ENCODE measurements around the gene COPS9.

DNA sequence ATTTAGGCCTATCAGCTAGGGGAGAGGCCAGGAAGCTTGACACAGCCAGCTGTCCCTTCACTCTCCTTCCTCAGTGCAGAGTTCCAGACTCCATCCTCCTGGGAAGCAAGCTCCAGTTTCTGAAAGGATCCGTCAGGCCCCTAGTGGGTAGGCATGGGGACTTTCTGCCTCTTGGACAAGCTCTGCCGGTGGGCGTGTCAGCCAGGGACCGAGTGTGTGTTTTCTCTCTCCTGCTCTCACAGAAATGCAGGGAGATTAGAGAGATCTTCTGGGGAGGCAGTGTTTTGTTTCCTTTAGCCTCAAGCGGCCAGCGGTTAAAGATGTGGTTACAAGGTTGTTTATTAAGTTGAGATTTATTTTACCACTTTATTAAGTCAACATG is 34.2 kb upstream of the COPS9 start:
- TF ChIP-seq CTCF (conservative IDR thresholded peaks at IDR 0.05; ENCODE audit: low read depth in 2 of 2) (no peak), POLR2AphosphoS5 (IDR thresholded peaks at IDR 0.05; ENCODE audit: low read depth) (no peak), REST (IDR thresholded peaks at IDR 0.05; ENCODE audit: unreplicated experiment) (no peak), ZNF114 (CRISPR knock-in tag; IDR thresholded peaks at IDR 0.05) (no peak), EZH2phosphoT487 (IDR thresholded peaks at IDR 0.05; ENCODE audit: unreplicated experiment) (no peak), EZH2 (IDR thresholded peaks at IDR 0.05; ENCODE audit: low read depth, unreplicated experiment) (no peak), CREB1 (CRISPR knock-in tag; IDR thresholded peaks at IDR 0.05; ENCODE audit: low read depth) (no peak), ZNF331 (CRISPR knock-in tag; IDR thresholded peaks at IDR 0.05; ENCODE audit: low read depth) (no peak), JUNB (IDR thresholded peaks at IDR 0.05; ENCODE audit: unreplicated experiment) (no peak), NANOG (IDR thresholded peaks at IDR 0.05; ENCODE audit: borderline replicate concordance) (no peak), STAT1 (IDR thresholded peaks at IDR 0.05; ENCODE audit: unreplicated experiment) (no peak)
- TF ChIP-seq, protein P1, sequence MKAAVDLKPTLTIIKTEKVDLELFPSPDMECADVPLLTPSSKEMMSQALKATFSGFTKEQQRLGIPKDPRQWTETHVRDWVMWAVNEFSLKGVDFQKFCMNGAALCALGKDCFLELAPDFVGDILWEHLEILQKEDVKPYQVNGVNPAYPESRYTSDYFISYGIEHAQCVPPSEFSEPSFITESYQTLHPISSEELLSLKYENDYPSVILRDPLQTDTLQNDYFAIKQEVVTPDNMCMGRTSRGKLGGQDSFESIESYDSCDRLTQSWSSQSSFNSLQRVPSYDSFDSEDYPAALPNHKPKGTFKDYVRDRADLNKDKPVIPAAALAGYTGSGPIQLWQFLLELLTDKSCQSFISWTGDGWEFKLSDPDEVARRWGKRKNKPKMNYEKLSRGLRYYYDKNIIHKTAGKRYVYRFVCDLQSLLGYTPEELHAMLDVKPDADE (IDR thresholded peaks at IDR 0.05) = no peak
- TF ChIP-seq, protein P2, sequence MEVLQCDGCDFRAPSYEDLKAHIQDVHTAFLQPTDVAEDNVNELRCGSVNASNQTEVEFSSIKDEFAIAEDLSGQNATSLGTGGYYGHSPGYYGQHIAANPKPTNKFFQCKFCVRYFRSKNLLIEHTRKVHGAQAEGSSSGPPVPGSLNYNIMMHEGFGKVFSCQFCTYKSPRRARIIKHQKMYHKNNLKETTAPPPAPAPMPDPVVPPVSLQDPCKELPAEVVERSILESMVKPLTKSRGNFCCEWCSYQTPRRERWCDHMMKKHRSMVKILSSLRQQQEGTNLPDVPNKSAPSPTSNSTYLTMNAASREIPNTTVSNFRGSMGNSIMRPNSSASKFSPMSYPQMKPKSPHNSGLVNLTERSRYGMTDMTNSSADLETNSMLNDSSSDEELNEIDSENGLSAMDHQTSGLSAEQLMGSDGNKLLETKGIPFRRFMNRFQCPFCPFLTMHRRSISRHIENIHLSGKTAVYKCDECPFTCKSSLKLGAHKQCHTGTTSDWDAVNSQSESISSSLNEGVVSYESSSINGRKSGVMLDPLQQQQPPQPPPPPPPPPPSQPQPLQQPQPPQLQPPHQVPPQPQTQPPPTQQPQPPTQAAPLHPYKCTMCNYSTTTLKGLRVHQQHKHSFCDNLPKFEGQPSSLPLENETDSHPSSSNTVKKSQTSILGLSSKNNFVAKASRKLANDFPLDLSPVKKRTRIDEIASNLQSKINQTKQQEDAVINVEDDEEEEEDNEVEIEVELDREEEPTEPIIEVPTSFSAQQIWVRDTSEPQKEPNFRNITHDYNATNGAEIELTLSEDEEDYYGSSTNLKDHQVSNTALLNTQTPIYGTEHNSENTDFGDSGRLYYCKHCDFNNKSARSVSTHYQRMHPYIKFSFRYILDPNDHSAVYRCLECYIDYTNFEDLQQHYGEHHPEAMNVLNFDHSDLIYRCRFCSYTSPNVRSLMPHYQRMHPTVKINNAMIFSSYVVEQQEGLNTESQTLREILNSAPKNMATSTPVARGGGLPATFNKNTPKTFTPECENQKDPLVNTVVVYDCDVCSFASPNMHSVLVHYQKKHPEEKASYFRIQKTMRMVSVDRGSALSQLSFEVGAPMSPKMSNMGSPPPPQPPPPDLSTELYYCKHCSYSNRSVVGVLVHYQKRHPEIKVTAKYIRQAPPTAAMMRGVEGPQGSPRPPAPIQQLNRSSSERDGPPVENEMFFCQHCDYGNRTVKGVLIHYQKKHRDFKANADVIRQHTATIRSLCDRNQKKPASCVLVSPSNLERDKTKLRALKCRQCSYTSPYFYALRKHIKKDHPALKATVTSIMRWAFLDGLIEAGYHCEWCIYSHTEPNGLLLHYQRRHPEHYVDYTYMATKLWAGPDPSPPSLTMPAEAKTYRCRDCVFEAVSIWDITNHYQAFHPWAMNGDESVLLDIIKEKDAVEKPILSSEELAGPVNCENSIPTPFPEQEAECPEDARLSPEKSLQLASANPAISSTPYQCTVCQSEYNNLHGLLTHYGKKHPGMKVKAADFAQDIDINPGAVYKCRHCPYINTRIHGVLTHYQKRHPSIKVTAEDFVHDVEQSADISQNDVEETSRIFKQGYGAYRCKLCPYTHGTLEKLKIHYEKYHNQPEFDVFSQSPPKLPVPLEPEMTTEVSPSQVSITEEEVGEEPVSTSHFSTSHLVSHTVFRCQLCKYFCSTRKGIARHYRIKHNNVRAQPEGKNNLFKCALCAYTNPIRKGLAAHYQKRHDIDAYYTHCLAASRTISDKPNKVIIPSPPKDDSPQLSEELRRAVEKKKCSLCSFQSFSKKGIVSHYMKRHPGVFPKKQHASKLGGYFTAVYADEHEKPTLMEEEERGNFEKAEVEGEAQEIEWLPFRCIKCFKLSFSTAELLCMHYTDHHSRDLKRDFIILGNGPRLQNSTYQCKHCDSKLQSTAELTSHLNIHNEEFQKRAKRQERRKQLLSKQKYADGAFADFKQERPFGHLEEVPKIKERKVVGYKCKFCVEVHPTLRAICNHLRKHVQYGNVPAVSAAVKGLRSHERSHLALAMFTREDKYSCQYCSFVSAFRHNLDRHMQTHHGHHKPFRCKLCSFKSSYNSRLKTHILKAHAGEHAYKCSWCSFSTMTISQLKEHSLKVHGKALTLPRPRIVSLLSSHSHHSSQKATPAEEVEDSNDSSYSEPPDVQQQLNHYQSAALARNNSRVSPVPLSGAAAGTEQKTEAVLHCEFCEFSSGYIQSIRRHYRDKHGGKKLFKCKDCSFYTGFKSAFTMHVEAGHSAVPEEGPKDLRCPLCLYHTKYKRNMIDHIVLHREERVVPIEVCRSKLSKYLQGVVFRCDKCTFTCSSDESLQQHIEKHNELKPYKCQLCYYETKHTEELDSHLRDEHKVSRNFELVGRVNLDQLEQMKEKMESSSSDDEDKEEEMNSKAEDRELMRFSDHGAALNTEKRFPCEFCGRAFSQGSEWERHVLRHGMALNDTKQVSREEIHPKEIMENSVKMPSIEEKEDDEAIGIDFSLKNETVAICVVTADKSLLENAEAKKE (CRISPR knock-in tag; IDR thresholded peaks at IDR 0.05) = no peak

All from GM23338 (cell line).